Hepatocyte (in vitro differentiated cells): Measurements from ENCODE around the gene ITPR2.

Experiments used
- EZH2phosphoT487 ChIP-seq: fragments of 200-600 bp; sonication (generic); IDR thresholded peaks from one replicate; pipeline ENCODE4 v1.6.1; 2018; ENCODE audit warnings: antibody characterized with exemption, mild to moderate bottlenecking, low read depth, moderate library complexity; ENCODE audit not compliant: unreplicated experiment, severe bottlenecking
- TF ChIP-seq, protein P1 (sequence below): fragments of 200-600 bp; sonication (generic); IDR thresholded peaks from 2 replicates; pipeline ENCODE4 v1.5.1; 2016; ENCODE audit warnings: antibody characterized with exemption, mild to moderate bottlenecking; ENCODE audit not compliant: poor library complexity

DNA sequence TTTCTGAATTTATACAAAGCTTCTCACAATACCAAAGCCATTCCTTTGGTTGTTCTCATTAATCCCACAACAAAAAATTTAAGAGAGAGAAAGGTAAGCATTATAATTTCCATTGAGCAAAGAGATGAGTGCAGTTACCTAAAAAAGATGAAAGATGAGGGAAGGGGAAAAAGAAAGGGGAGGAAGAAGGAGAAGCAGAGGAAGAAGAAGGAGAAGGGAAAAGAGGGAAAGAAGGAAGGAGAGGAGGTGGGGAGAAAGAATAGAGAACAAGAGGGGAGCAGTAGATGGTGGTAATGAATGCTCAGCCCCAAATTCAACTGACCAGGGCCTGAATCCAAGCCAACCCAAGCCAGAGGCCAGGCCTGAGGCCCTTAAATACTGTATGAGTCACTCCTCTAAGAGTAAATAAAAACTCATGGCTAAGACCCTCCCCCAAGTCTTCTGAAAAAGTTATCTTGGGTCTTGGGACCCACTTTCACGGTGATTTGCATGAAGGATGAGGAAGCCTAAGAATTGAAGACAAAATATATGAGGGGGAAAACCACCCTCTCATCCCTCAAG, 144.6 kb downstream of the ITPR2 start:
- TF ChIP-seq EZH2phosphoT487, result no peak
- TF ChIP-seq, protein P1, sequence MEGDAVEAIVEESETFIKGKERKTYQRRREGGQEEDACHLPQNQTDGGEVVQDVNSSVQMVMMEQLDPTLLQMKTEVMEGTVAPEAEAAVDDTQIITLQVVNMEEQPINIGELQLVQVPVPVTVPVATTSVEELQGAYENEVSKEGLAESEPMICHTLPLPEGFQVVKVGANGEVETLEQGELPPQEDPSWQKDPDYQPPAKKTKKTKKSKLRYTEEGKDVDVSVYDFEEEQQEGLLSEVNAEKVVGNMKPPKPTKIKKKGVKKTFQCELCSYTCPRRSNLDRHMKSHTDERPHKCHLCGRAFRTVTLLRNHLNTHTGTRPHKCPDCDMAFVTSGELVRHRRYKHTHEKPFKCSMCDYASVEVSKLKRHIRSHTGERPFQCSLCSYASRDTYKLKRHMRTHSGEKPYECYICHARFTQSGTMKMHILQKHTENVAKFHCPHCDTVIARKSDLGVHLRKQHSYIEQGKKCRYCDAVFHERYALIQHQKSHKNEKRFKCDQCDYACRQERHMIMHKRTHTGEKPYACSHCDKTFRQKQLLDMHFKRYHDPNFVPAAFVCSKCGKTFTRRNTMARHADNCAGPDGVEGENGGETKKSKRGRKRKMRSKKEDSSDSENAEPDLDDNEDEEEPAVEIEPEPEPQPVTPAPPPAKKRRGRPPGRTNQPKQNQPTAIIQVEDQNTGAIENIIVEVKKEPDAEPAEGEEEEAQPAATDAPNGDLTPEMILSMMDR, result no peak
